HEK293T (cell line): ENCODE data around the gene RAC3.
A peak's percentile ranks its signal among the peaks of the same experiment; 100 is the strongest.

Experiments used
- CTCF ChIA-PET: fragments of 350-600 bp; formaldehyde crosslinking; extraction: SDS; loops from one replicate; lab custom pipeline; 2021; ENCODE audit warnings: antibody characterized with exemption, inconsistent platforms; lab: Yijun Ruan, JAX
- POLR2A ChIA-PET: fragments of 350-600 bp; formaldehyde crosslinking; extraction: SDS; loops from one replicate; lab custom pipeline; 2020; ENCODE audit warnings: antibody characterized with exemption, inconsistent platforms; lab: Yijun Ruan, JAX
- DNase-seq: peaks from one replicate; pipeline ENCODE4 v3.0.0; 2012; ENCODE audit warnings: mixed read lengths; ENCODE audit errors: extremely low spot score
- ARNT ChIP-seq: fragments of 450-650 bp; IDR thresholded peaks from 2 replicates; pipeline ENCODE4 v1.6.1; 2017; ENCODE audit warnings: mild to moderate bottlenecking
- BHLHE40 ChIP-seq: fragments of 450-650 bp; IDR thresholded peaks from 2 replicates; pipeline ENCODE4 v1.6.1; 2016; ENCODE audit warnings: mild to moderate bottlenecking, moderate library complexity, borderline replicate concordance
- CTBP1 ChIP-seq: fragments of 450-650 bp; IDR thresholded peaks from 2 replicates; pipeline ENCODE4 v1.6.1; 2016; ENCODE audit warnings: borderline replicate concordance
- ELF4 ChIP-seq: fragments of 450-650 bp; IDR thresholded peaks from 2 replicates; pipeline ENCODE4 v1.6.1; 2017; ENCODE audit warnings: antibody characterized with exemption
- FOXA1 ChIP-seq: fragments of 450-650 bp; IDR thresholded peaks from 2 replicates; pipeline ENCODE4 v1.6.1; 2016; ENCODE audit warnings: mild to moderate bottlenecking
- FOXK2 ChIP-seq: fragments of 450-650 bp; IDR thresholded peaks from 2 replicates; pipeline ENCODE4 v1.6.1; 2016; ENCODE audit warnings: mild to moderate bottlenecking
- FOXM1 ChIP-seq: fragments of 450-650 bp; IDR thresholded peaks from 2 replicates; pipeline ENCODE4 v1.6.1; 2017; ENCODE audit warnings: mild to moderate bottlenecking, borderline replicate concordance
- HDGF ChIP-seq: fragments of 450-650 bp; IDR thresholded peaks from 2 replicates; pipeline ENCODE4 v1.6.1; 2017; ENCODE audit warnings: antibody characterized with exemption, borderline replicate concordance
- L3MBTL2 ChIP-seq: fragments of 450-650 bp; conservative IDR thresholded peaks from 2 replicates; pipeline ENCODE4 v1.6.1; 2016; ENCODE audit warnings: mild to moderate bottlenecking
- LEF1 ChIP-seq: fragments of 450-650 bp; IDR thresholded peaks from 2 replicates; pipeline ENCODE4 v1.6.1; 2017; ENCODE audit warnings: mild to moderate bottlenecking, borderline replicate concordance
- NFRKB ChIP-seq: fragments of 450-650 bp; IDR thresholded peaks from 2 replicates; pipeline ENCODE4 v1.6.1; 2016; ENCODE audit warnings: mild to moderate bottlenecking, moderate library complexity
- PKNOX1 ChIP-seq: fragments of 450-650 bp; IDR thresholded peaks from 2 replicates; pipeline ENCODE4 v1.6.1; 2016
- SP1 ChIP-seq: fragments of 450-650 bp; IDR thresholded peaks from 2 replicates; pipeline ENCODE4 v1.6.1; 2017
- SUZ12 ChIP-seq: fragments of 450-650 bp; IDR thresholded peaks from 2 replicates; pipeline ENCODE4 v1.6.1; 2016; ENCODE audit warnings: mild to moderate bottlenecking
- TARDBP ChIP-seq: fragments of 450-650 bp; IDR thresholded peaks from 2 replicates; pipeline ENCODE4 v1.6.1; 2016
- ZNF384 ChIP-seq: fragments of 450-650 bp; IDR thresholded peaks from 2 replicates; pipeline ENCODE4 v1.6.1; 2016

RAC3 gene

DNA sequence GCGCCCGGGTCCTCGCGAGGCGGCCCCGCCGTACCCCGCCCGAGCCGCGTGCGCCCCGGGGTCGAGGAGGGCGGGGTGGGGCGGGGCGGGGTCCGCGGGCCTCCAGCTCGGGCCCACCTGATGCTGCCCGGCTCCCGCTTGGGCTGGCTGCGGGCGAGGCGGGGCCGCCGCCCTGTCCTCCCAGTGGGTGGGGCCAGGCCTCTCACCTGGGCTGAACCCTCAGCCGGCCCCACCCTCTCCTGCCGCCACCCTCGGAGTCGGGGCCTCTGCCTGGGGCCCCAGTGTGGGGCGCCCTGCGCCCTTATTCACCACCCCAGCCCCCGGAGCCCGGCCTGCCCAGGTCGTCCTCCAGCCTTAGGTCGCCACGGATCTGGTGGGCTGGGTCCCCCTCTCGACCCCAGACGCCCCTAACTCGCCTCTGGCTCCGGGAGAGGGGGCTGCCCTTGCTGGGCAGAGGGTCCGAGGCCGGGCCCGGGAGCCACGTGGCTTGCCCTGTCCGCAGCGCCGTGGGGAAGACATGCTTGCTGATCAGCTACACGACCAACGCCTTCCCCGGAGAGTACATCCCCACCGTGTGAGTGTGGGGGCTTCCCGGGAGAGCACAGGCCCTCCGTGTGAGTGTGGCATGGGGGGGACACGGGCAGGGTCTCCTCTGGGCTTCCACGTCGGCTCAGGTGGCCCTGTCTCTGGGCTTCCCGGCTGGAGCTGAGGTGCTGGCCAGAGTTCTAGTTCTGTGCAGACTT lies 578 bp downstream of the RAC3 start:
- ChIA-PET CTCF (interaction anchor here (1.3 kb wide), 1 partner anchor 11 kb away, joined by 4 read pairs; no protein-coding TSS in a partner anchor), POLR2A (interaction anchor here (0.9 to 3.8 kb wide), 9 partner anchors 9 to 73 kb away, joined by 3 to 34 read pairs (median 4); partner anchors contain the start of genes CENPX, FASN and LRRC45)
- peak; percentile 47 for DNase-seq
- TF ChIP-seq ELF4 (no peak), SP1 (no peak), L3MBTL2 (peak; percentile 56)

DNA sequence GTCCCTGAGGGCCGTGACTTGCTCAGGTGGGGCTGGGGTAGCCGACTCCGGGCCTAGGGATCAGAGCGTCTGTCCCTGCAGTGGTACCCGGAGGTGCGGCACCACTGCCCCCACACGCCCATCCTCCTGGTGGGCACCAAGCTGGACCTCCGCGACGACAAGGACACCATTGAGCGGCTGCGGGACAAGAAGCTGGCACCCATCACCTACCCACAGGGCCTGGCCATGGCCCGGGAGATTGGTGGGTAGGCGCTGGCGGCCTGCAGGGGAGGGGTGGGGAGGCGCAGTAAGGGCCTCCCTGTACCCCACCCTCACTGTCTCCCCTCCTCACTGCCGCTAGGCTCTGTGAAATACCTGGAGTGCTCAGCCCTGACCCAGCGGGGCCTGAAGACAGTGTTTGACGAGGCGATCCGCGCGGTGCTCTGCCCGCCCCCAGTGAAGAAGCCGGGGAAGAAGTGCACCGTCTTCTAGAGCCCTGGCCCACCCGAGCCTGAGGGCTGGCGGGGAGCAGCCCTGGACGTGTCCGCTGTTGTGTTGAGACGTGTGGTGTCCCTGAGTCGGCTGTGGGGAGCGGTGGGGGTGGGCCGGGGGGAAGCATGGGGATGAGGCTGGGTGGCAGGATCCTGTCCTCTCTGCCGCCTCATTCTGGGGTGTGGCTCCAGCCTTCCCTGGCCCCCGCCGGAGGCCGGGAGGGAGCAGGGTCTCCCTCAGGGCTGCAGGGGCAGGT lies 2.0 kb downstream of the RAC3 start:
- DNase-seq: no peak
- TF ChIP-seq LEF1: no peak
- TF ChIP-seq ZNF384: no peak
- TF ChIP-seq SUZ12: no peak
- TF ChIP-seq NFRKB: no peak
- TF ChIP-seq PKNOX1: no peak
- no peak for TF ChIP-seq FOXA1
- no peak for TF ChIP-seq TARDBP
- no peak for TF ChIP-seq BHLHE40
- TF ChIP-seq ARNT: no peak
- no peak for TF ChIP-seq SP1
- TF ChIP-seq HDGF: no peak
- TF ChIP-seq ELF4: no peak
- TF ChIP-seq L3MBTL2: no peak
- no peak for TF ChIP-seq FOXM1
- no peak for TF ChIP-seq FOXK2
- TF ChIP-seq CTBP1: no peak
- ChIA-PET CTCF (no interaction called here), POLR2A (interaction anchor here (1.1 to 3.8 kb wide), 5 partner anchors 8 to 68 kb away, joined by 3 to 34 read pairs (median 7); partner anchors contain the start of gene FASN)

- no peak for DNase-seq
- no peak for TF ChIP-seq BHLHE40
- no peak for TF ChIP-seq FOXA1
- TF ChIP-seq FOXK2: no peak
- TF ChIP-seq SP1: no peak
- no peak for TF ChIP-seq LEF1
- TF ChIP-seq CTBP1: no peak
- no peak for TF ChIP-seq ZNF384
- TF ChIP-seq HDGF: no peak
- no peak for TF ChIP-seq L3MBTL2
- no peak for TF ChIP-seq ELF4
- no peak for TF ChIP-seq TARDBP
- no peak for TF ChIP-seq SUZ12
- TF ChIP-seq FOXM1: no peak
- no peak for TF ChIP-seq NFRKB
- TF ChIP-seq PKNOX1: no peak
- no peak for TF ChIP-seq ARNT
- CTCF ChIA-PET: interaction anchor here (0.7 kb wide), 1 partner anchor 16 kb away, joined by 3 read pairs; no protein-coding TSS in a partner anchor
- POLR2A ChIA-PET: interaction anchor here (0.7 to 2.1 kb wide), 8 partner anchors 9 to 321 kb away, joined by 3 to 7 read pairs (median 4); no protein-coding TSS in a partner anchor
Observed at GRCh38 chr17:82034371-82035011, 3.0 kb downstream of the RAC3 start.

- ChIA-PET POLR2A (interaction anchor here (0.7 to 2.1 kb wide), 12 partner anchors 8 to 322 kb away, joined by 3 to 9 read pairs (median 4); partner anchors contain the start of genes CENPX, FASN, GPS1 and LRRC45), CTCF (no interaction called here)
- no peak for DNase-seq
Observed at GRCh38 chr17:82035488-82035887, 4.0 kb downstream of the RAC3 start.

More at GRCh38 chr17:82035488-82035887, 4.0 kb downstream of the RAC3 start:
- TF ChIP-seq ELF4 (no peak), L3MBTL2 (no peak), FOXM1 (no peak), SP1 (no peak), FOXK2 (no peak), TARDBP (no peak), PKNOX1 (no peak), NFRKB (no peak), FOXA1 (no peak), CTBP1 (no peak)
